ENCODE measurements around the gene CAND2.

- TF ChIP-seq, protein P1, sequence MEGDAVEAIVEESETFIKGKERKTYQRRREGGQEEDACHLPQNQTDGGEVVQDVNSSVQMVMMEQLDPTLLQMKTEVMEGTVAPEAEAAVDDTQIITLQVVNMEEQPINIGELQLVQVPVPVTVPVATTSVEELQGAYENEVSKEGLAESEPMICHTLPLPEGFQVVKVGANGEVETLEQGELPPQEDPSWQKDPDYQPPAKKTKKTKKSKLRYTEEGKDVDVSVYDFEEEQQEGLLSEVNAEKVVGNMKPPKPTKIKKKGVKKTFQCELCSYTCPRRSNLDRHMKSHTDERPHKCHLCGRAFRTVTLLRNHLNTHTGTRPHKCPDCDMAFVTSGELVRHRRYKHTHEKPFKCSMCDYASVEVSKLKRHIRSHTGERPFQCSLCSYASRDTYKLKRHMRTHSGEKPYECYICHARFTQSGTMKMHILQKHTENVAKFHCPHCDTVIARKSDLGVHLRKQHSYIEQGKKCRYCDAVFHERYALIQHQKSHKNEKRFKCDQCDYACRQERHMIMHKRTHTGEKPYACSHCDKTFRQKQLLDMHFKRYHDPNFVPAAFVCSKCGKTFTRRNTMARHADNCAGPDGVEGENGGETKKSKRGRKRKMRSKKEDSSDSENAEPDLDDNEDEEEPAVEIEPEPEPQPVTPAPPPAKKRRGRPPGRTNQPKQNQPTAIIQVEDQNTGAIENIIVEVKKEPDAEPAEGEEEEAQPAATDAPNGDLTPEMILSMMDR (IDR thresholded peaks at IDR 0.05 in 2 of 3, conservative IDR thresholded peaks at IDR 0.05 in 1 of 3; ENCODE audit: insufficient read depth in 2 of 3, low read depth in 1 of 3, low read length in 3 of 3), result peak in 1 of 3 experiments; percentile 12; a peak in 1 of 6 replicates
- TF ChIP-seq ESRRB (CRISPR knock-in tag; IDR thresholded peaks at IDR 0.05; ENCODE audit: borderline replicate concordance) (no peak), SOX6 (IDR thresholded peaks at IDR 0.05) (no peak), BHLHE40 (IDR thresholded peaks at IDR 0.05; ENCODE audit: low read length) (no peak), POLR3G (IDR thresholded peaks at IDR 0.05; ENCODE audit: extremely low read depth, insufficient read length, insufficient replicate concordance) (no peak), BRD4 (IDR thresholded peaks at IDR 0.05) (no peak), CHD2 (IDR thresholded peaks at IDR 0.05; ENCODE audit: low read depth, low read length) (no peak), ILK (tag; IDR thresholded peaks at IDR 0.05; ENCODE audit: borderline replicate concordance, low read depth) (no peak), FOXK1 (CRISPR knock-in tag; IDR thresholded peaks at IDR 0.05; ENCODE audit: borderline replicate concordance) (no peak), MTA1 (IDR thresholded peaks at IDR 0.05; ENCODE audit: borderline replicate concordance) (no peak), ZBTB1 (CRISPR knock-in tag; IDR thresholded peaks at IDR 0.05; ENCODE audit: borderline replicate concordance, low read depth) (no peak)
- TF ChIP-seq, protein P2, sequence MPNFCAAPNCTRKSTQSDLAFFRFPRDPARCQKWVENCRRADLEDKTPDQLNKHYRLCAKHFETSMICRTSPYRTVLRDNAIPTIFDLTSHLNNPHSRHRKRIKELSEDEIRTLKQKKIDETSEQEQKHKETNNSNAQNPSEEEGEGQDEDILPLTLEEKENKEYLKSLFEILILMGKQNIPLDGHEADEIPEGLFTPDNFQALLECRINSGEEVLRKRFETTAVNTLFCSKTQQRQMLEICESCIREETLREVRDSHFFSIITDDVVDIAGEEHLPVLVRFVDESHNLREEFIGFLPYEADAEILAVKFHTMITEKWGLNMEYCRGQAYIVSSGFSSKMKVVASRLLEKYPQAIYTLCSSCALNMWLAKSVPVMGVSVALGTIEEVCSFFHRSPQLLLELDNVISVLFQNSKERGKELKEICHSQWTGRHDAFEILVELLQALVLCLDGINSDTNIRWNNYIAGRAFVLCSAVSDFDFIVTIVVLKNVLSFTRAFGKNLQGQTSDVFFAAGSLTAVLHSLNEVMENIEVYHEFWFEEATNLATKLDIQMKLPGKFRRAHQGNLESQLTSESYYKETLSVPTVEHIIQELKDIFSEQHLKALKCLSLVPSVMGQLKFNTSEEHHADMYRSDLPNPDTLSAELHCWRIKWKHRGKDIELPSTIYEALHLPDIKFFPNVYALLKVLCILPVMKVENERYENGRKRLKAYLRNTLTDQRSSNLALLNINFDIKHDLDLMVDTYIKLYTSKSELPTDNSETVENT (CRISPR knock-in tag; IDR thresholded peaks at IDR 0.05), result no peak
- TF ChIP-seq, protein P3, sequence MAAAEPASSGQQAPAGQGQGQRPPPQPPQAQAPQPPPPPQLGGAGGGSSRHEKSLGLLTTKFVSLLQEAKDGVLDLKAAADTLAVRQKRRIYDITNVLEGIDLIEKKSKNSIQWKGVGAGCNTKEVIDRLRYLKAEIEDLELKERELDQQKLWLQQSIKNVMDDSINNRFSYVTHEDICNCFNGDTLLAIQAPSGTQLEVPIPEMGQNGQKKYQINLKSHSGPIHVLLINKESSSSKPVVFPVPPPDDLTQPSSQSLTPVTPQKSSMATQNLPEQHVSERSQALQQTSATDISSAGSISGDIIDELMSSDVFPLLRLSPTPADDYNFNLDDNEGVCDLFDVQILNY (CRISPR knock-in tag; IDR thresholded peaks at IDR 0.05), result no peak
These were observed 27.6 kb upstream of the CAND2 start for GRCh38 chr3:12768579-12769527.

Measured in K562 (cell line).